Prostate gland (tissue), 2 donors: ENCODE data around the gene SPTBN5.

ENCODE experiments used
- CTCF ChIP-seq, 4 experiments: fragments of 200-600 bp in 2 of 4; fragments of 450-650 bp in 2 of 4; sonication (generic) in 2 of 4; IDR thresholded peaks; 1 replicate in 3 of 4; 2 replicates in 1 of 4; pipeline ENCODE4 v1.5.1; 2016 to 2019; ENCODE audit warnings: antibody characterized with exemption in 4 of 4, mild to moderate bottlenecking in 2 of 4, moderate library complexity in 2 of 4
- POLR2A ChIP-seq: fragments of 450-650 bp; IDR thresholded peaks from one replicate; pipeline ENCODE4 v1.6.1; 2016; ENCODE audit warnings: antibody characterized with exemption, mild to moderate bottlenecking
- POLR2AphosphoS5 ChIP-seq: sonication (generic); formaldehyde crosslinking; IDR thresholded peaks from one replicate; pipeline ENCODE4 v1.6.1; 2017; ENCODE audit warnings: antibody characterized with exemption

- TF ChIP-seq CTCF (IDR thresholded peaks at IDR 0.05) = no peak
- TF ChIP-seq POLR2A = no peak
- no peak for TF ChIP-seq POLR2AphosphoS5
Measured at GRCh38 chr15:41856262-41856661, 37.6 kb downstream of the SPTBN5 start.
